ENCODE data around the gene C1QTNF8.

C1QTNF8 gene

GRCh38 chr16:1068451-1068850 is 27.6 kb downstream of the C1QTNF8 start:
- Histone ChIP-seq H3K4me3 (ENCODE audit: low read length in 2 of 2) (no peak overlapping the region), H3K4me2 (ENCODE audit: insufficient read depth, low read length, poor library complexity, severe bottlenecking) (no peak overlapping the region), H3K14ac (ENCODE audit: low read length) (peak overlapping the region; percentile 56), H2BK120ac (ENCODE audit: low read depth, low read length) (no peak overlapping the region), H3K23ac (ENCODE audit: low read depth, low read length, poor library complexity) (peak overlapping the region; percentile 91), H3K4me1 (ENCODE audit: control insufficient read depth in 2 of 2, insufficient read depth in 1 of 2, low read depth in 1 of 2, low read length in 2 of 2) (peaks cover 4 to 20% of the 10 kb centered on the region in 2 donors), H3K36me3 (replicated peaks in 1 of 2; ENCODE audit: control insufficient read depth in 2 of 2, insufficient read depth in 2 of 2, low read length in 2 of 2) (no peaks in the 10 kb centered on the region), H3K9me3 (replicated peaks in 1 of 2; ENCODE audit: control insufficient read depth in 2 of 2, insufficient read depth in 1 of 2, low read depth in 1 of 2, low read length in 2 of 2) (no peaks in the 10 kb centered on the region), H3K4ac (ENCODE audit: low read length) (no peak overlapping the region), H2AFZ (ENCODE audit: low read length) (no peak overlapping the region), H2BK12ac (ENCODE audit: low read length) (peak overlapping the region; percentile 41), H3K27me3 (ENCODE audit: control insufficient read depth in 3 of 3, insufficient read depth in 3 of 3, low read depth in 1 of 3, low read length in 3 of 3) (peaks cover 4 to 48% (median 19%) of the 10 kb centered on the region in 3 experiments), H4K91ac (ENCODE audit: low read depth, low read length, poor library complexity) (no peak overlapping the region), H3K9ac (ENCODE audit: low read depth, low read length, poor library complexity) (no peak overlapping the region), H3K79me1 (ENCODE audit: low read depth, low read length) (no peaks in the 10 kb centered on the region), H3K27ac (replicated peaks; ENCODE audit: low read length) (no peak overlapping the region), H2BK5ac (ENCODE audit: low read length) (peak overlapping the region; percentile 1), H2BK15ac (ENCODE audit: low read length) (peak overlapping the region; percentile 99), H3K18ac (ENCODE audit: low read length) (peak overlapping the region; percentile 83), H4K8ac (ENCODE audit: low read depth, low read length) (no peak overlapping the region), H2AK5ac (ENCODE audit: low read depth, low read length) (peak overlapping the region; percentile 84)
- WGBS, 2 donors (ENCODE audit: extremely low coverage in 2 of 2, insufficient read length in 2 of 2, insufficient replicate concordance in 1 of 2): no CpG with 5 or more reads among the region's 18 CpGs
- no peak for DNase-seq (ENCODE audit: low spot score)

GRCh38 chr16:1067629-1068028 is 28.4 kb downstream of the C1QTNF8 start:
- Histone ChIP-seq H2BK12ac (ENCODE audit: low read length) (no peak overlapping the region), H3K27me3 (ENCODE audit: control insufficient read depth in 3 of 3, insufficient read depth in 3 of 3, low read depth in 1 of 3, low read length in 3 of 3) (peaks cover 4 to 42% (median 11%) of the 10 kb centered on the region in 3 experiments), H3K36me3 (replicated peaks in 1 of 2; ENCODE audit: control insufficient read depth in 2 of 2, insufficient read depth in 2 of 2, low read length in 2 of 2) (no peaks in the 10 kb centered on the region), H3K79me1 (ENCODE audit: low read depth, low read length) (no peaks in the 10 kb centered on the region), H3K9me3 (replicated peaks in 1 of 2; ENCODE audit: control insufficient read depth in 2 of 2, insufficient read depth in 1 of 2, low read depth in 1 of 2, low read length in 2 of 2) (no peaks in the 10 kb centered on the region), H2BK15ac (ENCODE audit: low read length) (peak overlapping the region; percentile 99), H3K4me3 (ENCODE audit: low read length in 2 of 2) (no peak overlapping the region), H3K4me1 (ENCODE audit: control insufficient read depth in 2 of 2, insufficient read depth in 1 of 2, low read depth in 1 of 2, low read length in 2 of 2) (peaks cover 4 to 20% of the 10 kb centered on the region in 2 donors), H3K4me2 (ENCODE audit: insufficient read depth, low read length, poor library complexity, severe bottlenecking) (no peak overlapping the region), H3K23ac (ENCODE audit: low read depth, low read length, poor library complexity) (no peak overlapping the region), H2BK120ac (ENCODE audit: low read depth, low read length) (peak overlapping the region; percentile 47), H4K8ac (ENCODE audit: low read depth, low read length) (no peak overlapping the region), H4K91ac (ENCODE audit: low read depth, low read length, poor library complexity) (no peak overlapping the region), H3K14ac (ENCODE audit: low read length) (peak overlapping the region; percentile 71), H3K9ac (ENCODE audit: low read depth, low read length, poor library complexity) (no peak overlapping the region), H2BK5ac (ENCODE audit: low read length) (no peak overlapping the region), H3K18ac (ENCODE audit: low read length) (no peak overlapping the region), H2AFZ (ENCODE audit: low read length) (no peak overlapping the region), H3K27ac (replicated peaks; ENCODE audit: low read length) (no peak overlapping the region), H3K4ac (ENCODE audit: low read length) (no peak overlapping the region), H2AK5ac (ENCODE audit: low read depth, low read length) (peak overlapping the region; percentile 84)
- 100% methylated on average over 3 of the region's 15 CpGs; no CpG with 5 or more reads in 1 of the 2 donors for WGBS, 2 donors (ENCODE audit: extremely low coverage in 2 of 2, insufficient read length in 2 of 2, insufficient replicate concordance in 1 of 2)
- DNase-seq (ENCODE audit: low spot score): no peak

GRCh38 chr16:1066584-1067172 is 29.4 kb downstream of the C1QTNF8 start:
- Histone ChIP-seq H2BK5ac (ENCODE audit: low read length) (no peak overlapping the region), H3K4me3 (ENCODE audit: low read length in 2 of 2) (no peak overlapping the region), H3K4me1 (ENCODE audit: control insufficient read depth in 2 of 2, insufficient read depth in 1 of 2, low read depth in 1 of 2, low read length in 2 of 2) (peaks cover 4 to 14% of the 10 kb centered on the region in 2 donors), H2BK15ac (ENCODE audit: low read length) (peak overlapping the region; percentile 58), H3K18ac (ENCODE audit: low read length) (peak overlapping the region; percentile 80), H3K9ac (ENCODE audit: low read depth, low read length, poor library complexity) (no peak overlapping the region), H3K79me1 (ENCODE audit: low read depth, low read length) (no peaks in the 10 kb centered on the region), H3K27ac (replicated peaks; ENCODE audit: low read length) (no peak overlapping the region), H2BK12ac (ENCODE audit: low read length) (peak overlapping the region; percentile 58), H2AFZ (ENCODE audit: low read length) (no peak overlapping the region), H3K27me3 (ENCODE audit: control insufficient read depth in 3 of 3, insufficient read depth in 3 of 3, low read depth in 1 of 3, low read length in 3 of 3) (peaks cover 0 to 37% (median 3%) of the 10 kb centered on the region in 3 experiments), H3K23ac (ENCODE audit: low read depth, low read length, poor library complexity) (peak overlapping the region; percentile 55), H2AK5ac (ENCODE audit: low read depth, low read length) (peak overlapping the region; percentile 88), H4K8ac (ENCODE audit: low read depth, low read length) (no peak overlapping the region), H2BK120ac (ENCODE audit: low read depth, low read length) (no peak overlapping the region), H4K91ac (ENCODE audit: low read depth, low read length, poor library complexity) (no peak overlapping the region), H3K14ac (ENCODE audit: low read length) (peak overlapping the region; percentile 56), H3K4me2 (ENCODE audit: insufficient read depth, low read length, poor library complexity, severe bottlenecking) (no peak overlapping the region), H3K9me3 (replicated peaks in 1 of 2; ENCODE audit: control insufficient read depth in 2 of 2, insufficient read depth in 1 of 2, low read depth in 1 of 2, low read length in 2 of 2) (no peaks in the 10 kb centered on the region), H3K36me3 (replicated peaks in 1 of 2; ENCODE audit: control insufficient read depth in 2 of 2, insufficient read depth in 2 of 2, low read length in 2 of 2) (no peaks in the 10 kb centered on the region), H3K4ac (ENCODE audit: low read length) (no peak overlapping the region)
- DNase-seq (ENCODE audit: low spot score): no peak
- no CpG with 5 or more reads among the region's 24 CpGs for WGBS, 2 donors (ENCODE audit: extremely low coverage in 2 of 2, insufficient read length in 2 of 2, insufficient replicate concordance in 1 of 2)

- Histone ChIP-seq H3K23ac (ENCODE audit: low read depth, low read length, poor library complexity) (no peak overlapping the region), H3K18ac (ENCODE audit: low read length) (peak overlapping the region; percentile 71), H3K4me2 (ENCODE audit: insufficient read depth, low read length, poor library complexity, severe bottlenecking) (no peak overlapping the region), H2AK5ac (ENCODE audit: low read depth, low read length) (peak overlapping the region; percentile 88), H2BK15ac (ENCODE audit: low read length) (no peak overlapping the region), H2AFZ (ENCODE audit: low read length) (no peak overlapping the region), H2BK12ac (ENCODE audit: low read length) (no peak overlapping the region), H3K36me3 (replicated peaks in 1 of 2; ENCODE audit: control insufficient read depth in 2 of 2, insufficient read depth in 2 of 2, low read length in 2 of 2) (no peaks in the 10 kb centered on the region), H3K9me3 (replicated peaks in 1 of 2; ENCODE audit: control insufficient read depth in 2 of 2, insufficient read depth in 1 of 2, low read depth in 1 of 2, low read length in 2 of 2) (no peaks in the 10 kb centered on the region), H3K27me3 (ENCODE audit: control insufficient read depth in 3 of 3, insufficient read depth in 3 of 3, low read depth in 1 of 3, low read length in 3 of 3) (peaks cover 0 to 27% (median 0%) of the 10 kb centered on the region in 3 experiments), H3K4me1 (ENCODE audit: control insufficient read depth in 2 of 2, insufficient read depth in 1 of 2, low read depth in 1 of 2, low read length in 2 of 2) (peaks cover 2 to 8% of the 10 kb centered on the region in 2 donors), H4K8ac (ENCODE audit: low read depth, low read length) (peak overlapping the region; percentile 17), H3K4ac (ENCODE audit: low read length) (no peak overlapping the region), H3K9ac (ENCODE audit: low read depth, low read length, poor library complexity) (no peak overlapping the region), H2BK5ac (ENCODE audit: low read length) (no peak overlapping the region), H3K4me3 (ENCODE audit: low read length in 2 of 2) (no peak overlapping the region), H3K79me1 (ENCODE audit: low read depth, low read length) (no peaks in the 10 kb centered on the region), H3K14ac (ENCODE audit: low read length) (no peak overlapping the region), H2BK120ac (ENCODE audit: low read depth, low read length) (peak overlapping the region; percentile 47), H3K27ac (replicated peaks; ENCODE audit: low read length) (no peak overlapping the region), H4K91ac (ENCODE audit: low read depth, low read length, poor library complexity) (no peak overlapping the region)
- no peak for DNase-seq (ENCODE audit: low spot score)
- WGBS, 2 donors (ENCODE audit: extremely low coverage in 2 of 2, insufficient read length in 2 of 2, insufficient replicate concordance in 1 of 2): no CpG with 5 or more reads among the region's 55 CpGs
Observed at GRCh38 chr16:1065469-1066128, 30.4 kb downstream of the C1QTNF8 start.

All from neuronal stem cell (in vitro differentiated cells).